Neural cell (in vitro differentiated cells): ENCODE results near the gene IL1RL2.

Source experiments
- EP300 ChIP-seq: fragments of 450-650 bp; conservative IDR thresholded peaks from 2 replicates; pipeline ENCODE4 v1.6.1; 2014; ENCODE audit warnings: antibody characterized with exemption, mild to moderate bottlenecking, moderate library complexity; ENCODE audit not compliant: poor library complexity, severe bottlenecking
- EZH2 ChIP-seq: fragments of 200-600, 300-800 bp; shearing (Covaris generic), sonication (generic); IDR thresholded peaks from 2 replicates; pipeline ENCODE4 v1.6.1; 2014; ENCODE audit warnings: antibody characterized with exemption, low read length, borderline replicate concordance, mild to moderate bottlenecking; ENCODE audit not compliant: insufficient read depth, poor library complexity, severe bottlenecking
- POLR2AphosphoS5 ChIP-seq: IDR thresholded peaks from 2 replicates; pipeline ENCODE4 v1.6.1; 2012
- TF ChIP-seq, protein P1 (sequence below): fragments of 450-650 bp; IDR thresholded peaks from 2 replicates; pipeline ENCODE4 v1.5.1; 2014; ENCODE audit warnings: antibody characterized with exemption, mild to moderate bottlenecking, moderate library complexity; ENCODE audit not compliant: poor library complexity, severe bottlenecking

GRCh38 chr2:102139851-102140250, 47.0 kb upstream of the IL1RL2 start:
- TF ChIP-seq EZH2 (no peak), EP300 (no peak), POLR2AphosphoS5 (no peak)
- TF ChIP-seq, protein P1, sequence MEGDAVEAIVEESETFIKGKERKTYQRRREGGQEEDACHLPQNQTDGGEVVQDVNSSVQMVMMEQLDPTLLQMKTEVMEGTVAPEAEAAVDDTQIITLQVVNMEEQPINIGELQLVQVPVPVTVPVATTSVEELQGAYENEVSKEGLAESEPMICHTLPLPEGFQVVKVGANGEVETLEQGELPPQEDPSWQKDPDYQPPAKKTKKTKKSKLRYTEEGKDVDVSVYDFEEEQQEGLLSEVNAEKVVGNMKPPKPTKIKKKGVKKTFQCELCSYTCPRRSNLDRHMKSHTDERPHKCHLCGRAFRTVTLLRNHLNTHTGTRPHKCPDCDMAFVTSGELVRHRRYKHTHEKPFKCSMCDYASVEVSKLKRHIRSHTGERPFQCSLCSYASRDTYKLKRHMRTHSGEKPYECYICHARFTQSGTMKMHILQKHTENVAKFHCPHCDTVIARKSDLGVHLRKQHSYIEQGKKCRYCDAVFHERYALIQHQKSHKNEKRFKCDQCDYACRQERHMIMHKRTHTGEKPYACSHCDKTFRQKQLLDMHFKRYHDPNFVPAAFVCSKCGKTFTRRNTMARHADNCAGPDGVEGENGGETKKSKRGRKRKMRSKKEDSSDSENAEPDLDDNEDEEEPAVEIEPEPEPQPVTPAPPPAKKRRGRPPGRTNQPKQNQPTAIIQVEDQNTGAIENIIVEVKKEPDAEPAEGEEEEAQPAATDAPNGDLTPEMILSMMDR: no peak
